Endodermal cell (in vitro differentiated cells): ENCODE data around the gene CATSPERD. TPM values are rescaled to one million over a fixed set of nuclear protein-coding genes. Genes with fewer than 3 reads are reported as not detected.
A peak's percentile ranks its signal among the peaks of the same experiment; 100 is the strongest.

Experiments used
- DNase-seq: peaks from one replicate; pipeline ENCODE4 v3.0.0-alpha.2; 2017
- H3K27ac ChIP-seq: 2 replicates; pipeline ENCODE4 v1.5.1; 2013; ENCODE audit warnings: mild to moderate bottlenecking, low read depth, low read length, moderate library complexity
- H3K27me3 ChIP-seq: 2 replicates; pipeline ENCODE4 v1.6.1; 2013; ENCODE audit warnings: mild to moderate bottlenecking, low read length, moderate library complexity; ENCODE audit not compliant: insufficient read depth, control insufficient read depth, poor library complexity, severe bottlenecking
- H3K36me3 ChIP-seq: 2 replicates; pipeline ENCODE4 v1.7.0; 2013; ENCODE audit warnings: mild to moderate bottlenecking, low read length, moderate library complexity; ENCODE audit not compliant: control insufficient read depth, insufficient read depth
- H3K4me1 ChIP-seq: one replicate; pipeline ENCODE4 v1.7.0; 2013; ENCODE audit warnings: low read length; ENCODE audit not compliant: control insufficient read depth, insufficient read depth
- H3K4me3 ChIP-seq: 2 replicates; pipeline ENCODE4 v1.5.1; 2013; ENCODE audit warnings: mild to moderate bottlenecking, low read length, moderate library complexity
- H3K9ac ChIP-seq: 2 replicates; pipeline ENCODE4 v1.6.1; 2013; ENCODE audit warnings: mild to moderate bottlenecking, low read length, moderate library complexity; ENCODE audit not compliant: poor library complexity, severe bottlenecking; ENCODE audit errors: extremely low read depth
- H3K9me3 ChIP-seq: 2 replicates; pipeline ENCODE4 v1.6.1; 2013; ENCODE audit warnings: mild to moderate bottlenecking, low read length, moderate library complexity; ENCODE audit not compliant: control insufficient read depth
- H3K27ac Mint-ChIP-seq: 2 replicates; pipeline ENCODE4 v1.8.0; 2020; ENCODE audit warnings: mixed read lengths
- H3K27me3 Mint-ChIP-seq: 2 replicates; pipeline ENCODE4 v1.8.0; 2021; ENCODE audit warnings: mild to moderate bottlenecking, mixed read lengths; ENCODE audit not compliant: insufficient read depth
- H3K36me3 Mint-ChIP-seq: 2 replicates; pipeline ENCODE4 v1.8.0; 2020; ENCODE audit warnings: low read depth, mixed read lengths
- H3K4me1 Mint-ChIP-seq: 2 replicates; pipeline ENCODE4 v1.8.0; 2020; ENCODE audit warnings: mixed read lengths
- H3K4me3 Mint-ChIP-seq: 2 replicates; pipeline ENCODE4 v1.8.0; 2020; ENCODE audit warnings: mild to moderate bottlenecking, moderate library complexity, mixed read lengths
- H3K9me3 Mint-ChIP-seq: 2 replicates; pipeline ENCODE4 v1.8.0; 2020; ENCODE audit warnings: mild to moderate bottlenecking, mixed read lengths
- CTCF ChIP-seq: fragments of 200-600 bp; sonication (generic); conservative IDR thresholded peaks from 2 replicates; pipeline ENCODE4 v1.5.0; 2021; ENCODE audit warnings: antibody characterized with exemption, mild to moderate bottlenecking
- WGBS, 2 experiments: methylation state at CpG; one replicate each; pipeline versions ENCODE4 v1.1.5 to v1.1.7; 2013; ENCODE audit warnings: missing lambda C conversion rate in 2 of 2, mixed read lengths in 1 of 2; ENCODE audit not compliant: insufficient coverage in 1 of 2, insufficient read length in 1 of 2; 5-methylcytosine and 5-hydroxymethylcytosine counted together
- total RNA-seq, 2 donors: library from RNA; stranded (reverse); fragmentation: NEBNext Ultra II Directional in 1 of 2; extraction: Animal tissue kit (Norgen Biotek cat#: 25700) in 1 of 2; gene quantifications; 2 replicates in 1 of 2; 3 replicates in 1 of 2; pipeline ENCODE4 v1.2.1, GENCODE V29; 2021

Gene CATSPERD
- total RNA-seq, 2 donors from 2014 or later: not detected

DNA sequence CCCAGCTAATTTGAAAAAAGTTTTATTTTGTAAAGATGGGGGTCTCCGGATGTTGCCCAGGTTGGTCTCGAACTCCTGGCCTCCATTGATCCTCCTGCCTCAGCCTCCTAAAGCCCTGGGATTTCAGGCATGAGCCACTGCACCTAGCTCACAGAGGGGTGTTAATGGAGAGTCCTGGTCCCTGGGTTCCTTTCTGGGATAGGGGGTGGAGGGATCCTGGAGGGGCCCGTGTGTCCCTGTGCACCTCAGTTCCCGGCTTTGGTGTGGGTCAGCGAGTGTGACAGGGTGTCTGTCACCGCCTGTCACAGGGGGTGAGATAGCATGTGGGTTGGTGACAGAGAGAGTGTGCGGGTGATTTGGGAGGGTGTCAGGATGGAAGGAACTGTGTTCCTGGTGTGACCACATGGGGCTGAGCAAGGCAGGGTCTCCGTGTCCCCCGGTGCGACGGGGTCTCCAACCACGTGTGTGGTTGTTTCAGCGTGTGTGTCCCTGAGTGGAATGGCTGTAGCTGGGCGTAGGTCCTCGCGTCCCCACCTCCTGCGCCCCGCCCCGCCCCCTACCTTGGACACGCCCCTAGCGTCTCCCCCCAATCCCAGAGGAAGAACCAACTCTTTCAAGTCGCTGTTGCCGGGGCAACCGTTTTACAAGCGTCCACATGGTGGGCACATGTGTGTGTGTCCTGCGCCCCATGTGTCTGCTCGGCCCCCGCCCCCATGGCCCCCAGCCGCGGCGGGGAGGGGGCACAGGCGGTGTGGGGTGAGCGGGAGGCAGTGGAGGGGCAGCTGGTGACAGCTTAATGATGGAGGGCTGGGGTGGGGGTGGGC lies 81.6 kb downstream of the CATSPERD start:
- Histone ChIP-seq H3K4me3 (no peak overlapping the region), H3K4me1 (no peaks in the 10 kb centered on the region), H3K27ac (no peak overlapping the region), H3K36me3 (no peaks in the 10 kb centered on the region), H3K27me3 (peaks cover 19% of the 10 kb centered on the region), H3K9ac (no peak overlapping the region), H3K9me3 (no peaks in the 10 kb centered on the region)
- TF ChIP-seq CTCF: no peak
- 38 to 55% methylated on average over 14 to 33 of the region's 33 CpGs for WGBS, 2 experiments
- DNase-seq: peak; percentile 88
- Mint-ChIP-seq H3K4me3 (no peak overlapping the region), H3K27me3 (peaks cover 40% of the 10 kb centered on the region), H3K27ac (no peak overlapping the region), H3K9me3 (no peaks in the 10 kb centered on the region), H3K4me1 (peaks cover 8% of the 10 kb centered on the region), H3K36me3 (no peaks in the 10 kb centered on the region)

GRCh38 chr19:5803441-5803751 lies 83.0 kb downstream of the CATSPERD start:
- Mint-ChIP-seq H3K4me3 (peak overlapping the region; percentile 54), H3K36me3 (no peaks in the 10 kb centered on the region), H3K4me1 (peaks cover 8% of the 10 kb centered on the region), H3K9me3 (no peaks in the 10 kb centered on the region), H3K27me3 (peaks cover 40% of the 10 kb centered on the region), H3K27ac (no peak overlapping the region)
- Histone ChIP-seq H3K4me1 (no peaks in the 10 kb centered on the region), H3K9ac (no peak overlapping the region), H3K27ac (no peak overlapping the region), H3K27me3 (peaks cover 19% of the 10 kb centered on the region), H3K36me3 (no peaks in the 10 kb centered on the region), H3K4me3 (peak overlapping the region; percentile 71), H3K9me3 (no peaks in the 10 kb centered on the region)
- no peak for TF ChIP-seq CTCF
- WGBS, 2 experiments: 33% methylated on average over 8 of the region's 8 CpGs; no CpG with 5 or more reads in 1 of the 2 experiments
- DNase-seq: no peak

- Histone ChIP-seq H3K9me3 (no peaks in the 10 kb centered on the region), H3K9ac (no peak overlapping the region), H3K27ac (no peak overlapping the region), H3K36me3 (no peaks in the 10 kb centered on the region), H3K4me1 (no peaks in the 10 kb centered on the region), H3K27me3 (peaks cover 19% of the 10 kb centered on the region), H3K4me3 (peak overlapping the region; percentile 71)
- H3K36me3 Mint-ChIP-seq: no peaks in the 10 kb centered on the region
- WGBS, 2 experiments: 5 to 19% methylated on average over 13 to 54 of the region's 54 CpGs
- H3K4me1 Mint-ChIP-seq: peaks cover 8% of the 10 kb centered on the region
- peak; percentile 99 for TF ChIP-seq CTCF
- no peaks in the 10 kb centered on the region for H3K9me3 Mint-ChIP-seq
- peak overlapping the region; percentile 54 for H3K4me3 Mint-ChIP-seq
- DNase-seq: peak; percentile 99
- H3K27ac Mint-ChIP-seq: peak overlapping the region; percentile 68
- peaks cover 37% of the 10 kb centered on the region for H3K27me3 Mint-ChIP-seq
These were observed 83.5 kb downstream of the CATSPERD start for GRCh38 chr19:5803752-5804515.
